Peyer's patch (tissue), 4 donors: Measurements from ENCODE around the gene GNG7.
A peak's percentile ranks its signal among the peaks of the same experiment; 100 is the strongest.

Source experiments
- CTCF ChIP-seq, 6 experiments: fragments of 450-650 bp in 4 of 6; fragments of 200-600 bp in 2 of 6; sonication (generic) in 1 of 6; IDR thresholded peaks; one replicate each; pipeline ENCODE4 v1.5.1; 2017 to 2019; ENCODE audit warnings: antibody characterized with exemption in 6 of 6, mild to moderate bottlenecking in 3 of 6, moderate library complexity in 1 of 6
- POLR2A ChIP-seq, 2 donors: fragments of 450-650 bp; IDR thresholded peaks; one replicate each; pipeline ENCODE4 v1.5.1; 2017; ENCODE audit warnings: antibody characterized with exemption in 2 of 2, mild to moderate bottlenecking in 2 of 2, moderate library complexity in 2 of 2

GRCh38 chr19:2474232-2475017 is 228.1 kb downstream of the GNG7 start:
- TF ChIP-seq CTCF (IDR thresholded peaks at IDR 0.05) (peak; percentile 98 to 100 (median 99)), POLR2A (IDR thresholded peaks at IDR 0.05) (no peak)
